Activated CD4-positive, alpha-beta T cell treated with anti-CD3 and anti-CD28 coated beads, Interleukin-2, amount 10 ng/mL, durations not matched to agents 7 days and 5 days (primary cell): Measurements from ENCODE around the gene SLC35A2. TPM values are rescaled to one million over a fixed set of nuclear protein-coding genes. Genes with fewer than 3 reads are reported as not detected.

Experiments
- CTCF ChIA-PET: fragments of 350-600 bp; sonication (Branson Sonifier 250); formaldehyde crosslinking; loops from one replicate; lab custom pipeline; 2021; ENCODE audit warnings: antibody characterized with exemption; lab: Charles Lee
- POLR2A ChIA-PET: fragments of 350-600 bp; sonication (Branson Sonifier 250); formaldehyde crosslinking; loops from one replicate; lab custom pipeline; 2021; ENCODE audit warnings: antibody characterized with exemption; lab: Charles Lee
- DNase-seq: peaks from one replicate; pipeline ENCODE4 v3.0.0-alpha.2; 2020
- H3K27ac Mint-ChIP-seq: one replicate; pipeline ENCODE4 v1.8.0; 2021; ENCODE audit warnings: mild to moderate bottlenecking, moderate library complexity, mixed read lengths
- H3K27me3 Mint-ChIP-seq: one replicate; pipeline ENCODE4 v1.8.0; 2021; ENCODE audit warnings: mixed read lengths
- H3K36me3 Mint-ChIP-seq: one replicate; pipeline ENCODE4 v1.8.0; 2021; ENCODE audit warnings: low read depth, mixed read lengths
- H3K4me1 Mint-ChIP-seq: one replicate; pipeline ENCODE4 v1.8.0; 2021; ENCODE audit warnings: mixed read lengths
- H3K4me3 Mint-ChIP-seq: one replicate; pipeline ENCODE4 v1.8.0; 2021; ENCODE audit warnings: mild to moderate bottlenecking, moderate library complexity, mixed read lengths
- H3K9me3 Mint-ChIP-seq: one replicate; pipeline ENCODE4 v1.8.0; 2021; ENCODE audit warnings: mixed read lengths
- total RNA-seq, 2 experiments: library from RNA; stranded (reverse); gene quantifications; one replicate each; pipeline ENCODE4 v1.2.3, GENCODE V29; 2021

The SLC35A2 gene
- total RNA-seq = 10 to 100 TPM; 14.0 to 16.8 TPM

- peak within 1 kb of the TSS; percentile 91 for H3K27ac Mint-ChIP-seq
- H3K9me3 Mint-ChIP-seq = no peaks in the 10 kb centered on the region
- peaks cover 39% of the 10 kb centered on the region for H3K36me3 Mint-ChIP-seq
- CTCF ChIA-PET = interaction anchor here (0.6 to 1.1 kb wide), 2 partner anchors 29 to 221 kb away, joined by 3 read pairs; no protein-coding TSS in a partner anchor
- no peaks in the 10 kb centered on the region for H3K27me3 Mint-ChIP-seq
- POLR2A ChIA-PET = interaction anchor here (0.6 to 2.3 kb wide), 8 partner anchors 14 to 255 kb away, joined by 3 to 6 read pairs (median 4); partner anchors contain the start of genes PQBP1 and TIMM17B
- H3K4me3 Mint-ChIP-seq = peak within 1 kb of the TSS; percentile 82
- peaks cover 50% of the 10 kb centered on the region for H3K4me1 Mint-ChIP-seq
- peak; percentile 90 for DNase-seq
These were observed at the start of gene SLC35A2 for GRCh38 chrX:48911412-48912182. Gene SLC35A2 (minus strand): TSS chrX:48911646. CDS start chrX:48911636, 10 bp downstream.

- DNase-seq = no peak
- H3K4me1 Mint-ChIP-seq = peaks cover 32% of the 10 kb centered on the region
- H3K27me3 Mint-ChIP-seq = no peaks in the 10 kb centered on the region
- no peaks in the 10 kb centered on the region for H3K9me3 Mint-ChIP-seq
- peak overlapping the region; percentile 54 for H3K27ac Mint-ChIP-seq
- H3K4me3 Mint-ChIP-seq = peak overlapping the region; percentile 15
- peaks cover 7% of the 10 kb centered on the region for H3K36me3 Mint-ChIP-seq
- ChIA-PET POLR2A (interaction anchor here (0.5 kb wide), 1 partner anchor 260 kb away, joined by 3 read pairs; no protein-coding TSS in a partner anchor), CTCF (interaction anchor here (2.3 kb wide), 1 partner anchor 7 kb away, joined by 6 read pairs; no protein-coding TSS in a partner anchor)
These were observed 48.8 kb upstream of the SLC35A2 start for GRCh38 chrX:48960291-48960690.

GRCh38 chrX:48958635-48959094, 47.2 kb upstream of the SLC35A2 start:
- ChIA-PET CTCF (interaction anchor here (2.3 kb wide), 1 partner anchor 9 kb away, joined by 6 read pairs; no protein-coding TSS in a partner anchor), POLR2A (no interaction called here)
- DNase-seq = peak; percentile 17
- Mint-ChIP-seq H3K27me3 (no peaks in the 10 kb centered on the region), H3K9me3 (no peaks in the 10 kb centered on the region), H3K36me3 (peaks cover 9% of the 10 kb centered on the region), H3K4me3 (peak overlapping the region; percentile 95), H3K27ac (peak overlapping the region; percentile 100), H3K4me1 (peaks cover 43% of the 10 kb centered on the region)

GRCh38 chrX:48957827-48958634, 46.6 kb upstream of the SLC35A2 start:
- Mint-ChIP-seq H3K27ac (peak overlapping the region; percentile 100), H3K9me3 (no peaks in the 10 kb centered on the region), H3K27me3 (no peaks in the 10 kb centered on the region), H3K4me1 (peaks cover 47% of the 10 kb centered on the region), H3K4me3 (peak overlapping the region; percentile 95), H3K36me3 (peaks cover 9% of the 10 kb centered on the region)
- DNase-seq = peak; percentile 95
- ChIA-PET POLR2A (no interaction called here), CTCF (interaction anchor here (0.7 to 2.3 kb wide), 3 partner anchors 10 to 28 kb away, joined by 3 to 9 read pairs (median 6); no protein-coding TSS in a partner anchor)

DNA sequence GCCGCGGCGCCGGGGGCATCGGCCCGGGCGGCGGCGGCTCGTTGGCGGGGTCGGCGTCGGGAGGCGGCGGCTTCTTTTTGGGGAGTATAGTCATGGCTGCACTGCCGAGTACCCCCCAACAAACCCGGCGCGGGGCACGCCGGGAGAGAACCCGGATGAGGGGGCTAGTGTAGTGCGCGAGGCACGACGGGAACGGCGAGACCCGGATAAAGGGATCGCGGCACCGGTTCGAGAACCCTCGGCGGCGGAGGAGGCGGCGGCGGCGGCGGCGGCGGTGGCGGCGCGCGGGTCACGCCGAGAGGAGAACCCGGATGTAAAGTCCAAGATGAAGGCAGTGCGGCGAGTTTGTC, 46.0 kb upstream of the SLC35A2 start, which contains the start of gene OTUD5:
TSS of gene OTUD5 (minus strand) at position 131 of the 350 bp plus-strand sequence. CDS start at position 94, 37 bp downstream.
- CTCF ChIA-PET = interaction anchor here (2.3 kb wide), 1 partner anchor 18 kb away, joined by 9 read pairs; no protein-coding TSS in a partner anchor
- Mint-ChIP-seq H3K4me1 (peaks cover 51% of the 10 kb centered on the region), H3K36me3 (peaks cover 13% of the 10 kb centered on the region)

GRCh38 chrX:48956728-48957414, 45.4 kb upstream of the SLC35A2 start:
- H3K36me3 Mint-ChIP-seq = peaks cover 14% of the 10 kb centered on the region
- CTCF ChIA-PET = interaction anchor here (2.3 kb wide), 1 partner anchor 18 kb away, joined by 9 read pairs; no protein-coding TSS in a partner anchor
- H3K27ac Mint-ChIP-seq = peak overlapping the region; percentile 89
- H3K9me3 Mint-ChIP-seq = no peaks in the 10 kb centered on the region
- H3K4me3 Mint-ChIP-seq = peak overlapping the region; percentile 78
- DNase-seq = peak; percentile 32
- H3K4me1 Mint-ChIP-seq = peaks cover 57% of the 10 kb centered on the region
- POLR2A ChIA-PET = no interaction called here
- H3K27me3 Mint-ChIP-seq = no peaks in the 10 kb centered on the region

More for the DNA sequence above, 46.0 kb upstream of the SLC35A2 start, which contains the start of gene OTUD5:
- POLR2A ChIA-PET = no interaction called here
- Mint-ChIP-seq H3K9me3 (no peaks in the 10 kb centered on the region), H3K27ac (peak within 1 kb of the TSS; percentile 100), H3K4me3 (peak within 1 kb of the TSS; percentile 95), H3K27me3 (no peaks in the 10 kb centered on the region)
- DNase-seq = no peak

DNA sequence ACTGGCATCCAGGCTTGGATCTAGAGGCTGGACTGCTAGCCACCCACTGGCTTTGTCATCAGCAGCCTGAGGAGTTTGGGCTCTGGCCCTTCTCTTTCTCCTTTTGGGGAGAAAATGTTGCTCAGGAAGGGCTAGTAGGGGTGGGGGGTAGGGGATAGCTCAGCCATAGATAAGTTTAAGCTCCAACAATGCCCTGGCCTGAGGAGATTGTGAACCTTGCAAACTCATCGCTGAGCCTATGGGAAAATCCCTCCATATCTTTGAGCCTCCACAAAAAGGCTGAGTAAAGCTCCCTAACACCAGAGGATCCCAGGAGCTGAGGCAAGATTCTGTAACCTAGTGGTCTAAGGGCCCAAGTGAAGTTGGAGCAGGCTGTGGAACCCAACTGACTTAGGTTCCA, 37.1 kb upstream of the SLC35A2 start:
- H3K4me3 Mint-ChIP-seq = no peak overlapping the region
- no peak overlapping the region for H3K27ac Mint-ChIP-seq
- H3K27me3 Mint-ChIP-seq = no peaks in the 10 kb centered on the region
- H3K4me1 Mint-ChIP-seq = peaks cover 50% of the 10 kb centered on the region
- no peak for DNase-seq
- CTCF ChIA-PET = interaction anchor here (0.9 to 1.2 kb wide), 3 partner anchors 10 to 57 kb away, joined by 3 to 4 read pairs (median 3); partner anchors contain the start of genes PQBP1 and TIMM17B
- no peaks in the 10 kb centered on the region for H3K9me3 Mint-ChIP-seq
- H3K36me3 Mint-ChIP-seq = peaks cover 13% of the 10 kb centered on the region
- POLR2A ChIA-PET = no interaction called here

DNA sequence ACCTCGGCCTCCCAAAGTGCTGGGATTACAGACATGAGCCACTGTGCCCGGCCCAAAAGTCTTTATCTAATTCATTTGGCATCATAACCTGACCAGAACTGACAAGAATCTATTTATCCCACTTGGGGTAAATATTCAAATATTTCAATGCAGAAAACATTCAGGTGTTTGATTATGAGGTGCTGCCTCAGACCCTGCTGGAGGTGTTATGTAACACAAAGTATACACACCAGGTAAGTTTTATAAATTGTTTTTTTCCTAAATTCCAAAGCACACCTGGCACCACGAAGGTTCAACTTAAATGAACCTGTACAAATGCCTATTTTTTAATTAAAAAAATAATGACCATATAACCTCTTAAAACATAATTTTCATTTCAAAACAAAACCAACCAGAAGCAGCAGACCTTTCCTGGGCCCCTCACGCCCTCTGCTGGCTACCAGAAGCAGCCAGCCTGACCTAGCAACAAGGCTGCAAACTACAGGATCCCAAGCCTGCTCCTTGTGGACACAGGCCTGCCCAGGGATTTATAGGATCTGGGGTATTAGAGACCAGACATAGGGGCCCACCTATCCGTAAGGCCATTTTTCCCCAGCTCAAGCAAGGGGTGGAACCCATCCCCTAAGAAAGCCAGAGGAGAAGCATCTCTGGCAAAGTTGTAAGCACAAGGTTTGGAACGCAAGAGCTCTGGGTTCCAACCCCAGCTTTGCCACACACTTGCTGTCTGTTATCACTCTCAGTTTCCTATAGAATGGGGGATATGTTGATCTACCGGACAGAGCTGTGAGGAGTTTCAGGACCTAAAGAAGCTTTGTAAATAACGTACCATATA, 34.3 kb upstream of the SLC35A2 start:
- Mint-ChIP-seq H3K36me3 (peaks cover 29% of the 10 kb centered on the region), H3K27me3 (no peaks in the 10 kb centered on the region), H3K27ac (peak overlapping the region; percentile 73), H3K4me3 (no peak overlapping the region), H3K9me3 (no peaks in the 10 kb centered on the region), H3K4me1 (peaks cover 57% of the 10 kb centered on the region)
- ChIA-PET POLR2A (no interaction called here), CTCF (interaction anchor here (0.7 to 1.8 kb wide), 6 partner anchors 9 to 54 kb away, joined by 3 to 8 read pairs (median 4); no protein-coding TSS in a partner anchor)
- peak; percentile 58 for DNase-seq

DNA sequence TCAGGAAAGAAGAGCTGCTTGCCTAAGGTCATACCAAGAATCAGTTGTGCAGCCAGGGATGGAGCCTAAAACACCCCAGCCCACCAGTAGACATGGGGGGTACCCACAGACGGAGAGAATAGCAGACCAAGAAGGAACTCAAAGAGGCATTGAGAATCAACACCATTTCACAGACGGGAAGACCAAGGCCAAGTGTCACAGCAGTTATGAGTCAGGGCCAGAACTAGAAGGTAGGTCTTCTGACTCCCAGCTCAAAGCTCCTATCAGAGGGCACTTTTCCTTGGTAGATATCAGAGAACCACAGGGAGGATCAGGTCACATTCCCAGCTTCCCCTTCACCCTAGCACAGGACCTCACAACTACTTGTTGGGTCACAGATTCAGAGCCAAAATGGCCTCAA, 31.4 kb upstream of the SLC35A2 start:
- H3K27ac Mint-ChIP-seq = peak overlapping the region; percentile 85
- peaks cover 38% of the 10 kb centered on the region for H3K36me3 Mint-ChIP-seq
- no peaks in the 10 kb centered on the region for H3K27me3 Mint-ChIP-seq
- ChIA-PET CTCF (interaction anchor here (0.8 to 2.0 kb wide), 2 partner anchors 13 to 295 kb away, joined by 3 to 4 read pairs; no protein-coding TSS in a partner anchor), POLR2A (interaction anchor here (1.0 kb wide), 1 partner anchor 31 kb away, joined by 3 read pairs; no protein-coding TSS in a partner anchor)
- no peak for DNase-seq
- no peaks in the 10 kb centered on the region for H3K9me3 Mint-ChIP-seq
- peaks cover 81% of the 10 kb centered on the region for H3K4me1 Mint-ChIP-seq
- no peak overlapping the region for H3K4me3 Mint-ChIP-seq

- Mint-ChIP-seq H3K27ac (peak overlapping the region; percentile 99), H3K27me3 (no peaks in the 10 kb centered on the region), H3K36me3 (peaks cover 52% of the 10 kb centered on the region), H3K4me1 (peaks cover 85% of the 10 kb centered on the region), H3K4me3 (no peak overlapping the region), H3K9me3 (no peaks in the 10 kb centered on the region)
- no peak for DNase-seq
- ChIA-PET CTCF (interaction anchor here (0.6 to 4.2 kb wide), 4 partner anchors 12 to 82 kb away, joined by 3 to 16 read pairs (median 4); partner anchors contain the start of gene PIM2), POLR2A (interaction anchor here (1.0 kb wide), 1 partner anchor 28 kb away, joined by 4 read pairs; no protein-coding TSS in a partner anchor)
These were observed 29.0 kb upstream of the SLC35A2 start for GRCh38 chrX:48940404-48940955.
